Measurements from ENCODE around the gene SEPTIN5.

Gene SEPTIN5

DNA sequence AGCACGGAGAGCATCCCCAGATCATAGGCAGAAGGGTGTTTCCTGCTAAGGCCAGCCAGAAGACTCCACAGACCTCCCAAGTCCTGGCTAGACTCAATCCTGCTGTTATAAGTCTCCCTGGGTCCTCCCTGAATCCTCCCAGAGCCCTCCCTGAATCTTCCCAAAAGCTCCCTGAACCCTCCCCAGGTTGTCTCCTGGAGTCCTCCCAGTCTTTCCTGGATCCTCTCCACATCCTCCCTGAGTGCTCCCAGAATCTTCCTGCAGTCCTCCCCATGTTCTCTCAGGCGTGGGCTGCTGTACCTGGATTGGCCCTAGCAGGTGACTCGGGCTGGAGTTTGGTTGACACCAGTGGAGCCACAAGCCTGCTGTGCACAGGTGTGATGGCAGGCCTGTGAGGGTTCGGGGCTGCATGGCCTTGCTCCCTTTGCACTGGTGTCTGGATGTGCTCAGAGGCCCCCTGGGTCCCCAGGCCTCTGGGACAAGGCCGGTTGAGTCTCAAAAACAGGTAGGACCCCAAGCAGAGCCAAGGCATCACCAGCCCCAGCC lies 20.6 kb downstream of the SEPTIN5 start:
- no peak for DNase-seq

DNA sequence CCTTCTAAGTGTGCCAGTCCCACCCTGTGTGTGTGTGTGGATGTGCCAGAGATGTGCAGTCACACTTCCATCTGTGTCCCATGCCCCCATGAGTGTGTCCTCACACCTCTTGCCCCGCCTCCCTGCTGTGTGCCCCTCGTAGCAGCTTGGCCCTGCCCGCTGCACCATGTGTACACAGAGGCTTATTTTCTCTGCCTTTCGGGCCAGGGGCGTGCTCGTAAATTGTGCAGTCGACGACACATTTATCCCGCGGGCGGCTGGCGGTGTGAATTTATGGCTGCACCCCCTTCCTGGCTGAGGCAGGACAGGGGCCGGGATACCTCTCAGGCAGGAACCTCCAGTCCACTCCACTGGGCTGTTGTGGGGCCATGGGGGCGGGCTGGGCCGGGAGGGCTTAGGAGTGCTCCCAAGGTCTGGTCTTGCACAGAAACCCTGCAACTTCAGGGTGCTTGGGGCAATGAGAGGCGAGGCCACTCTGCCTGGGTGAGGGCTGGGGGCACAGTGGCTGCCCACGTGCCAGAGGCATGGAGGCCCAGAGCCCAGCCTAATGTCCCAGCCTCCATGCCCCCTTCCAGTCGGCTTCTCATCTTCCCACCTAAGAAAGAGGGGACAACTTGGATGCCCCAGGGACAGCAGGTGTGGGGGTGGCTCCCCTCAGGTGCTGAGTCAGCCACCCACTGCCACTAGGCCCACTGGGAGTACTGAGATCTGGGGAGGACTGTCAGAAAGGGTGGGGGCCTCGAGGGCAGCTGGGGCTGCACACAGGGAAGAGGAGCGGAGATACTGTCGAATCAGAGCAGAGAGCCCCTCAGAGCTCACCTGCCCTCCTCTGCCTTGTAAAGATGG lies 21.6 kb downstream of the SEPTIN5 start:
- no peak for DNase-seq

DNA sequence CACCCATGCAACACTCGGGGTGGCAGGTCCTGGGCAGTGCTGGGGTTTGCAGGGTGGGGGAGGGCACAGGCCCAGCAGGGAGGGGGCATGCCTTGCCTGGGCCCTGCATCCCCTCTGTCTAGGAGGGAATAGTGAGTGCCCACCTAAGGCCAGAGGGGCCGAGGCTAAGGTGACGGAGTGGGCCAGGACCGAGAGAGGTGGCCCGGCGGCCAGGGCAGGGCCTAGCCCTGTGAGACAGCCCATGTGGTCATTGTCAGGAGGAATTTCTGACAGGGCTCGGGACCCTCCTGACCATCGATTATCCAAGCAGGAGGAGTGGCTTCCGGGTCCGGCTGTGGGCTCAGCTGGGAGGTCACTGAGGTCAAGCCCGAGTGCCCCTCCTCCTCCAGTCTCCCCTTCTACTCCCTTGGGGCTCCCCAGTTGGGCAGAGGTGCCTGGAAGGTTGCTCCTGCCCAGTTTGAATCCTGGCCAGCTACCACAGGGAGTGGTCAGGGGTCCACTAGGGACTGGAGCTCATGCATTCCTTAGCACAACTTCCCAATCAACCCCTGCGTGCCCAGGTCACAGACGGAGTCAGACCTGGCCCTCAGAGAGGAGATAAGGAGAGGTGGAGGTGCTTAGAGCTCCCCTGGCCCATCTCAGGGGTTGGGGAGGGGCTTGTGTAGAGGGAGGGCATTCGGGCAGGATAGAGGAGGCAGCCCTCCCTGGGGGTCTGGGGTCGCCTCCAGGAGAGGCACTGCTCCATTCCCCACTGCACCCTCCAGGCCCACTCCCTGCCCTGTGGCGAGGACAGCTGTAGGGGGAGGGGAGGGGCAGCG lies 23.8 kb downstream of the SEPTIN5 start:
- DNase-seq: no peak

DNA sequence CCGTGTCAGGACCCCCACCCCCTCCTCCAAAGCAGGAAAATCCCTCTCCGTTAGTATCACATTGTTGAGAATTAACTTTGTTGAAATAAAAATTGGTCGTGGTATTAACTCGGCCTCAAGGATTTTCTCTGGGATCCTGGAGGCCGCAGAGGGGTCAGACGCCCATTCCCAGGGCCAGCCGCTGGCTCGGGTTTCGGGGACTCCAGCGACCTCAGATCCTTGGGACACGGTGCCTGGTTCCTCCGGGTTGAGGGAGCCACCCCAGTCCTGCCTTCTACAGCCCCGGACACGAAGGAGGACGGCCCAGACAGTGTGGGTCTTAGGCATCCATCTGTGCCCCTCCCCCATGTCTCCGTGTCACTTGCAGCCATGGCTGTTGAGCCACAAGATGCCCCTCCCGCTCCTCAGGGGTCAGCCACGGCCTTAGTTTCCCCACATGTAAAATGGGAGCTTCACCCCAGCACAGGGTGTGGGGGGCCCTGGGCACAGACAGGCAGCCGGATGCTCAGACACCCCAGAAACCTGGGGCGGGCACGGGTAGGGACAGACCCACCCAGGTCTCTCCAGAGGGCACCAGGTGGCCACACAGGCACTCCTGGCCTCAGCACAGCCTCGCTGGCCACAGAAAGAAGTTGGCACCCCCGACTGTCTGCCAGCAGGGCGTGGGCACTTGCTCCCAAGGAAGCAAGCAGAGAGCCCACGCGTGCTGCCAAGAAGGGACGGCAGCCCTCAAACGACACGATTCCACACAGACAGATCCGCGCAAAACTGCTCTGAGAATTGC lies 24.6 kb downstream of the SEPTIN5 start:
- DNase-seq: no peak

DNA sequence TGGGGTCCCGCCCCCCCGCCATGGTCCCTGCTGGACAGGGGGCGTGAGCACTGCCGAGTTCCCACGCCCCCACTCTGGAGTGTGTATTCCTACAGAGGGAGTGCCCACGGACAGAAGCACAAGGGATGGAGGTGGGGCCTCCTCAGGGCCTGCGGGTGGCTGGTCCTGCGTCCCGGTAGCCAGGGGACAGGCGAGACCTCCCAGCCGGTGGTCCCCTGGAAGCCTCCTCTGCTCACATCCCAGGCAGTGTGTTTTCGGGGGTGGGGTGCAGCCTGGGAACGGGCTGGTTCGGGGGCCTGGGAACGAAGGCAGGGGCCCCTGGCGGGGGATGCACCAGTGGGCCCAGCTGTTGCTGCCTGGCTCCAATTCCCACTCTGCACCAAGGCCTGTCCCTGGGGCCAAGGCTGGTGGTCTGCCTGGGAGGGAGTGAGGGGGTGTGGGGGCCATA lies 25.2 kb downstream of the SEPTIN5 start:
- DNase-seq: no peak

DNA sequence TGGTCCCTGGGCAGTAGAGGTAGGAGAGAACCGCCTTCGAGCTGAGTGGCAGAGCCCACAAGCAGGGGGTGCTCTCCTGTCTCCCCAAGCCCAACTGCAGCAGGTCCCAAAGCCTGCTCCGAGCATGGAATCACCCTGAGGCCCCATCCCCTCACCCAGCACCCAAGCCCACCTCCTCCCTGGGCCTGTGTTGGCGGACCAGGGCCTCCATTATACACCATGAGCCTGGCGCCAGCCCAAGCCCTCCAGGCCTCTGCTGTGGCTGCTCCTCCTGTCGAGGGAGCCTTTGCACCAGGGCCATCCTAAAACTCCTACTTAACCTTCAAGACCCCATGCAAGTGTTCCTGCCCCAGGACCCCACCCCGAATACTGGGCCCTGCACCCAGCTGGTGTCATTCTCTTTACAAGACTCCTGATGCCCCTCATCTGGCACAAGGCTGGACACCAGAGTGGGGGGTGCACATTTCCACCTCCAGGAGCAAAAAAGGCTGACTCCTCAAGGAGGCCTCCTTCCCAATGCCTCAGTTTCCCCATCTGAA lies 25.7 kb downstream of the SEPTIN5 start:
- DNase-seq: no peak

DNA sequence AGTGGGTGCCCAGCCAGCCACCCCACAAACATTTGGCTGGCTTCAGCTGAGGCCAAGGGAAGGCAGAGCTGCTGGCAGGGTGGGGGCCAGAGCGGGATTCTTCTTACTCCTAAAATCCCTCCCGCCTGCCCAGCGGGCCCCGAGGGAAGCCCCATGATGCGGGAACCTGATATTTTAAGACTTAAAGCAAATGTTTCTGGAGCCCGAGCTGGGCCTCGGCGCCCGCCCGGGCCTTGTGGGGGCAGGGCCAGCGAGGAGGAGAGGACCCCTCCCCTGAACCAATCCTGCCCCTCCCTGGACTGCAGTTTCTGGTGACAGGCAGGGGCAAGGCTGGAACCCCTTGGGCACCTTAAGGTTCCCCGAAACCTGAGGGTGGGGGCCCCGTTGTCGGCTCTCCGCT lies 26.3 kb downstream of the SEPTIN5 start:
- DNase-seq: no peak

DNA sequence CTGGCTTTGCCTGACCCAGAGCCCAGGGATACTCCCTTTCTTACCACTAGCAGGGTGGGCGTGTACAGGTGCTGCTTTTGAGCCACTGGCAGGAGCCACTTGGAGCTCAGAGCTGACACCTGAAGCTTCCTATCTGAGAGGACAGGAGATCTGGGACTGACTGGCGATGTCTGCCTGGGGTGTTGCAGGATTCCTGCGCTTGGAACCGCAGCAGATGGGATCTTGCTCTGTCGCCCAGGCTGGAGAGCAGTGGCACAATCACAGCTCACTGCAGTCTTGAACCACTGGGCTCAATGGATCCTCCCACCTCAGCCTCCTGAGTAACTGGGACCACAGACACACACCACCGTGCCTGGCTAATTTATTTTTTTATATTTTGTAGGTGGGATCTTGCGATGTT lies 26.8 kb downstream of the SEPTIN5 start:
- no peak for DNase-seq

DNA sequence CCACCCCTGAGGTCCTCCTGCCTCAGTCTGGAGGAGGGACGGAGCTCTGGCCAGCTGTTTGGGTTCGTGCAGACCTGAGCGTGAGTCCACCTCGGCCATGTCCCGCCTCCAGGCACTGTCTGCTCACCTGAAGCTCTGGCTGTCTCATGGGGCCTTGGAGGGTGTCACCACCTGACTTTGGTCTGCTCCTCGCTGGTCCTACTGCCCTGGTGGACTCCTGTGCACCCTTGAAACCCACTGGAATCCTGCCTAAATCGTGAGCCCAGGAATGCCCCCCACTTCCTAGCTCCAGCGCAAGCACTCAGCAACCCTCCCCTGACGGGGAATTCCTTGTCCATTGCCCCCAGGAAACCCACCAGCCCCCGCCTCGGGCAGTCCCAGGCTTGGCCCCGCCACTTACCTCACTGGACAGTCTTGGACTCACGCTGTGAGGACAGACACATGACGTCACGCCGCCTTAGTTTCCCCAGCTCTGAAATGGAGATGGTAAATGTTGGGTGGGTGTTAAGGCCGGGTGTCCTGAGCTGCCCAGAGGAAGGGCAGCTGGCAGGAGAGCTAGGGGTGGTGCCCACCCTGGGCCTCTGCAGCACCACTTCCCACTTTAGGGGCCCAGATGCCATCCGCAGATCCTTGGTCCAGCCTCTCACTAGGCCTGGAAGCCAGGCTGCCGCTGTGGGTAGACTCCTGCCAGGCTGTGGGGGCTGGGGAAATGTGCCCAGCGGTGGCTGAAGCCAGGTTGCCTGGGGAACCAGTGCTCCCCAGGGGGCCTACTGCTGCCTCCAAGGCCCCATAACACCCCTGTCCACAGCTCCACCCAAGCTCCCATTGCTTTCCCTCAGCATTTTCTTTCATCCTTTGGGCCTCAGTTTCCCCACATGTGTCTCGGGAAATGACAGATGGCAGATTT lies 28.1 kb downstream of the SEPTIN5 start:
- DNase-seq: no peak

DNA sequence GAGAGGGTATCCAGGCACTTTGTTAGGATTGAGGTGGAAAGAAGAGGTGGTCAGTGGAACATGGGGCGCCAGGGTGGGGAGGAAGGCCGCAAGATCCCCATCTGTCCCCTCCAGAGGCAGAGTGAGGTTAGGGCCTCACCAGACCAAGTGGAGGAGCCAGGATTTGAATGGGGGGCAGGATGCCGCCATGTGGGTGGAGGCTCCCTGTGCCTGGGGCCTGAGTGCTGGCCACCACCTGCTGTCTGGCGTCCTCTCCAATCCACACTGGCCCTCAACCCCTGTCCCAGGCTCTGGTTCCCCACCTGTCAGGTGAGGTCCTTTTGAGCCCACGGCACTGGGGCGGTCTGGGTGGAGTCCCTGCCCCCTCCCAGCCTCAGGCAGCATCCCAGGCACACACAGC lies 28.8 kb downstream of the SEPTIN5 start:
- DNase-seq: no peak

DNA sequence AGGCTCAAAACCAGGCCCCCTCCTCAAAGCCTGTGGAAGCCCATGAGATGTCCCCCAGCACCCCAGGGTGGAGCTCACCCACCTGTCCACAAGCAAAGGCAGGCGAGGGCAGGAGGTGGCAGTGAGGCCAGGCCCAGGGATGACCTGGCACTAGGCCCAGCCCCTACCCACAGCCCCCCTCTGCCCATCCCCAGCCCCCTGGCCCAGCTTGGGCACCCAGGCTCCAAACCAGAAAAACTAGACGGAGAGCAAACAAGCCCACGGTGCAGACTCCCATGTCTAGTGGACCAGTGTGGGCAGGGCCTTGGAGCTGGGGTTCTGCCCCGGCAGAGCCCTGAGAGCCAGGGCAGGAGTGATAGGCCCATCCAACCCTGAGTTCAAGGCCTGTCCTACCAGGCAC lies 29.3 kb downstream of the SEPTIN5 start:
- DNase-seq: no peak

DNA sequence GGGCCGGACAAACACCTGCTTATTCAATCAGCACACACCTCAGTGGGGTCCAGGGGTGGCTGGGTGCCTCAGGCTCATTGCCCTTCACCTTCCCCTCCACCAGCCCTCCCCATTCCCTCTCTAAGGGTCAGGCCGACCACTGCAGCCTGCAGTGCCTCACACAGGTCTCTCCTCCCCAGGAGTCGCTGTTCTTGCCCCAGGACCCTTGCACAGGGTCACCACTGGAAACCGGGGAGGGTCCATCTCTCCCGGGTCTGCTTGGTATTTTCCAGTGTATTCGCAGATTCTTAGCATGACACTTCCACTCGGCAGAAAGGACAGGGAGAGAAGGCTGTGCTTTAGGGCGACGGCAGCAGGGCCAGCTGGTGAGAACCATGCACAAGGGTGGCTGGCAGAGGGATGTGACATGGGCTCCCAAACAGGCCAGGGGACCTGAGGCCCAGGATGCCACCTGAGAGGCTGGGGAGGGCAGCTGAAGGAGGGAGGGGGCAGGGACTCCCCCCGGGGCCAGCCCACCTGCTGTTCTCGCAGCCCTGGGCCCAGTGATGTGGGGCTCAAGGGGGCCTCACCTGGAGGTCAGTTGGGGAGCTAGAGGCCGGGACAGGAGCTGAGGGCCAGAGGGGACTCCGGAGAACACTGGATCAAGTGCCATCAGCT lies 30.2 kb downstream of the SEPTIN5 start:
- DNase-seq: no peak

DNA sequence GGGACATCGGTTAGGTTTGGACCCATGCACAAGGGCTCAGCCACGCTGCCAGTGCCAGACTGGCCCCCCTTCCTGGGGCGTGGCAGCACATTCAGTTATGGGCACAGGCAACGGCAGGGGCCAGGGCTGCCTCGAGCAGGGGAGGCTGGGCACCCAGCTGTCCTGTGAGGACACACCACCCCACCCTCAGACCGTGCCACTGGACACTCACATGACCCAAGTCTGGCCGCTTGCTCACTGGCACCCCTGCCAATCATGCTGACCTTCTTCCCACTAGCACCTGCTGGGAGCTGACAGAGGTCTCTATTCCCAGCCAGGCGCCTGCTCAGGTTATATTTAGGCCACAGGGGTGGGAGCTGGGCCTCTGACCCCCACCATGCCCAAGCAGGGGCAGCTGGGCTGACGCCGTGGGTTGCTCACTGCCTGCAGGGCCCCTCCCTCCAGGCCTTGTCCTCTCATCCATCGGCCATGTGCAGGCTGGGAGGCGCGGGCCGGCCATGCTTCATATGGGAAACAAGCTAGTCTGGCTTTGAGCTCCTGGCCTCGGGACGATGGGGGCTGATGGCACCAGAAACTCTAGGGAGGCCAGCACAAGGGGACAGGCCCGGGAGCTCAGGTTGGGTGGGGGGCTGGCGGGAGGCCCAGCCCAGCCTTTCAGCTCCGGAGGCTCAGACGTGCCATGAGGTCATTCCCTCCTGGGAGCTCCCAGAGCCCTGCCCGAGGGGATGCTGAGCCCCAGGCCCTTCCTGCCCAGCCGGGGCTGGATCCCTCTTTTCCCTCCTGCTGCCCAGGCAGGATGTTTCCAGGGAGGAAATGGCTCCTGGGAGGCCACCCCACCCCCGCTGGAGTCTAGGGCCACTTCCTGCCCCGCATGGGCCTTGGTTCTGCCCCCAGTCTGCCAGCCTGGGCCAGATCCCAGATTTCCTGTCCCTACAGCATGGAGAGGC lies 31.1 kb downstream of the SEPTIN5 start:
- no peak for DNase-seq

DNA sequence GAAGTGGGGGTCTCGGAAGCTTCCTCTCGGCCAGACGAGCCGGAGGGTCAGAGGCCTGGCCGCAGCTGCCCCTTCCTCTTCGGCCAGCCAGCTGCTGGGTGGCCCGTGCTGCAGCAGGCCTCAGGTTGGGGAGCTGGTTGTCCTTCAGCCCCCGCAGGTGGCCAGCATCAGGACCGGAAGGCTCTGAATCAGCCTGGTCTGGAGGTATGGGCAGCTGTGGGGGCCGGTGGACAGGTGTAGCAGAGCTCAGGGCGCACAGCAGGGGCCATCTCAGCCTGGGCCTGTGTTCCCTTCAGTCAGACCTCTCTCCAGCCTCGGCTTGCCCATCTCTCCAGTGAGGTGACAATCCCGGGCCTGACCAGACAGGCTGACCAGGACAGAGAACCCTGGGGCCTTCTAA lies 32.4 kb downstream of the SEPTIN5 start:
- no peak for DNase-seq

DNA sequence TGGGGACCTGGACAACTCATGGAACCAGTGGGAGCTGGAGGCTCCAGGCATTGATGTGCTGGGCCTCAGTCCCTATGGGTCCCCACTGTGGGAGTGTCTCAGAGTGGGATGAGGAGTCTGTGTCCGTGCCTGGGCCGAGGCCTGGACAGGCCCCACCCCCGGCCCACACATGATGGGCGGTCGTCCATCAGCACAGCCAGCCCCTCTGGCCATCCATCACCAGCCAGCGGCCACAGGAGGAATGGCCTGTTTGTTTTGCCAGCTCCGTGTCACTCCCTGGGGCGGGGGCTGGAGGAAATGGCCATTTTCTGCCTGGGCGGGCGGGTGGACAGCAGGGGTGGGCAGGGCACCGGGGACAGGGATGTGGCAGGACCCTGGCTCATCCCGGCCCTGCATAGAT lies 33.2 kb downstream of the SEPTIN5 start:
- DNase-seq: no peak

DNA sequence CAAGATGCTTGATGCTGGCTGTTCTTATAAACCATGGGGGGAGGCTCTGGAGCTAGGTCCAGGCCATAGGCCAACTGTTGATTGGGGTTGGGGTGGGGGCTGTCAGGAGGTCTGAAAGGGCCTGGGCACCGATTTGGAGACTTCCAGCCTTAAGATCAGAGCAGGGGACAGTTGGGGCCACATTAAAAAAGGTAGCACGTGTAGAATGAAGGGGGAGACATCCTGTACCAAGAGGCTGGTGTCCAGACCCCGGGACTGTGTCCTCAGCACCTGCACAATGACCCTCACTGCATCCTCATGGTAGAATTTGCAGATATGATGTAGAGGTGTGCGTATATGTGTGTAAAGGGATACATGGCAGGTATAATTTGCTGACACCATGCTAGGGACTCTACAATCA lies 33.8 kb downstream of the SEPTIN5 start:
- no peak for DNase-seq

DNA sequence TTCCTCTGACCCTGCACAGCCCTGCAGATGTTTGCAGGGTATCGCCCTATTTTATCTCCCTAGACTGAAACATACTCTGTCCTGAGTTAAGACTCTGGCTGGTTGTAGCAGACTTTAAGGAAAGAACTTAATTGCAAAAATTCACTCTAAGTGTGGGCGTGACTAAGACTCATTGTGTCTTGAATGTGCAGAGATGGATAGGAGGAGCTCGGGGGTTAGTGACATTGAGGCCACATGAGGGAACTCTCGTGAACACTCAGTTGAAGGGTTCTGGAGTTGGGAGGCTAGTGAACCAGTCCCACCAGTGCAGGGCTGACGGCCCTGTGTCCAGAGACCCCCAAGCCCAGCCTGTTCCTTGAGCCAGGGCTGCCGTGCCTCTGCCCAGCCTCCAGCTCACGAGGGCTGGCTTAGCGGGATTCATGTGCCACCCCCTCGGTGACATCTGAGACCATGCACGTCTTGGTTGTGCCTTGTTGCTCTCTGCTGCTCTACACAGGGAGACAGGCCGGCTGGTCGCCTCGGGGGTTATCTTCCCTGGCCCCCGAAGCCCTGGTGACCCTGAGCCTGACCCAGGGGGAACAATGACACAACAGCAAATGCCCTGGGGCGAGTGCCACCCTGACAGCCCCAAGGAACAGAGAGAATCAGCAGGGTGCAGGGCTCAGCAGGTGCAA lies 34.8 kb downstream of the SEPTIN5 start:
- no peak for DNase-seq

DNA sequence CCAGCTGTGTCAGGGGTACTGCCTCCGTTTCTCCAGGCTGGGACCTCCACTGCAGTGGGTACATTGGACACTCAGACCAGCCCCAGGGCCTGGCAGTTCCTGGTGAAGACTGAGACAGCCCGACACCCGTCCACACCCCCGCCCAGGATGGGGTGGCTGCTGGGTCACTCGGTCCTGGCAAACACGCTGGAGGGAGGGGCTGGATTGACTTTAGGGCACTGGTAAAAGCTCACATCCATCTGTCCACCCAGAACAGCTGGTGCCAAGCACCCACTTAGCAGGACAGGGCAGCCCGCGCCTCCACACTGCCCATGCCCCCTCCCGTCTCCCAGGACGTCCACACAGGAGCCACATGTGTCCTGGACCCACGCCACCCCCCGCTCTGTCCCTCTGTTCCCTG lies 35.6 kb downstream of the SEPTIN5 start:
- no peak for DNase-seq
